IPS-15b (cell line): Measurements from ENCODE around the gene COG6.

Experiments used
- H3K27me3 ChIP-seq: one replicate; pipeline ENCODE4 v1.6.1; 2013; ENCODE audit warnings: low read length; ENCODE audit not compliant: control insufficient read depth, insufficient read depth
- H3K36me3 ChIP-seq: one replicate; pipeline ENCODE4 v1.6.1; 2013; ENCODE audit warnings: low read length; ENCODE audit not compliant: control insufficient read depth, insufficient read depth
- H3K4me1 ChIP-seq: one replicate; pipeline ENCODE4 v1.6.1; 2013; ENCODE audit warnings: mild to moderate bottlenecking, low read length; ENCODE audit not compliant: control insufficient read depth, insufficient read depth
- H3K4me3 ChIP-seq: one replicate; pipeline ENCODE4 v1.5.1; 2013; ENCODE audit warnings: low read depth, low read length
- H3K9ac ChIP-seq: one replicate; pipeline ENCODE4 v1.6.1; 2013; ENCODE audit warnings: low read depth, mild to moderate bottlenecking, low read length
- H3K9me3 ChIP-seq: one replicate; pipeline ENCODE4 v1.6.1; 2013; ENCODE audit warnings: mild to moderate bottlenecking, low read length; ENCODE audit not compliant: control insufficient read depth, insufficient read depth

Gene COG6

DNA sequence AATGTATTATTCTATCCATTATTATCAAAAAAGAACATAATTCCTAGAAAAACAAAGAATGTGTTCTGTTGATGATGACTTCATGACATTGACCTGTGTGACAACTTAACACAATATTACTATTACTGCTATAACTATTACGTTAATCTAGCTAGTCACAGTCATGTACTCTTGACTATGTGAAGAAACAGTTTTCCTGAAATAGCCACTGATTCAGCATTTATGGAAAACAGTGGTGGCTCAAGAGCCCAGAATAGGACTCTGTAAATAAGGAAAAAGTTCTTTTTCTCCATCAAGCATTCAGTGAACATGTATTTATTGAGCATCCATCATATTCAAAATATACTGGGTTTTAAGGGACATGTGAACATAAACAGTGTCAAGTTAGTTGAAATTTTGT lies 93.5 kb downstream of the COG6 start:
- no peaks in the 10 kb centered on the region for H3K4me1 ChIP-seq
- no peak overlapping the region for H3K9ac ChIP-seq
- no peaks in the 10 kb centered on the region for H3K36me3 ChIP-seq
- H3K4me3 ChIP-seq, result no peak overlapping the region
- H3K27me3 ChIP-seq, result no peaks in the 10 kb centered on the region
- H3K9me3 ChIP-seq, result no peaks in the 10 kb centered on the region

DNA sequence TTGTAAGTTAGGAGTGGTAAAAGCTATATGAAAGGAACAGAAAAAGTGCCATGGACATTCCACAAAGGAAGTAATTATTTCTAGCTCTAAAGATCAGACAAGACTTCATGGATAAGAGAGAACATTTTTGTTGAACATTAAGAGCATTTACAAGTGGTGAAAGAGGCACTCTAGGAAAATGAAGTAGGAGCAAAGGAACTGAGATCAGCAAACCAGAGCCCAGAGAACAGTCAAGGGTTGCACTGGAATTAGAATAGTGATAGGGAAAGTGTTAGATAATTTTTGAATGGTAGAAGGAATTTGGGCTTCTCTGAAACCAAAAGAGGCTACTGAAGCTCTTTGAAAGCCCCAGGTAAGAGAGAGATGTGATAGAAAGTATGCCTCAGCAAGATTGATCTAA lies 94.1 kb downstream of the COG6 start:
- no peaks in the 10 kb centered on the region for H3K36me3 ChIP-seq

DNA sequence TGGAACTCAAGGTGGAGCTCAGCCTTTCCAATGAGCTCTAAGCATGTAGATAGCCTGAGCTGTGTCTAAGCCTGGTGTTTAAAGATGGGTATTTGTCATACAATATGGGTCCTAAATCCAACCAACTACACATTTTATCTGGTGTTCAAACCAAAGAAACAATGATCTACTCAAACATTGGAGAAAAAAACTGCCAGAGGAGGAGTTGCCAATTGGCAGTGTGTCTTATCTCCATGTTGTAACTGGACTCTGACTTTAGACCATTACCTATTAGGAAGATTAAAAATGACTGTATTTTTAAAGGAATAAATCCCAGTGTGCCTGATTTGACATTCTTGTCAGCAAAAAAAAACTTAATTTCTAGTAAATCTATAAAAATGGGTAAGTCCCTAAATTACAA lies 96.3 kb downstream of the COG6 start:
- Histone ChIP-seq H3K36me3 (no peaks in the 10 kb centered on the region), H3K27me3 (no peaks in the 10 kb centered on the region), H3K4me3 (no peak overlapping the region), H3K9ac (no peak overlapping the region), H3K9me3 (no peaks in the 10 kb centered on the region), H3K4me1 (no peaks in the 10 kb centered on the region)

More for the DNA sequence above, 94.1 kb downstream of the COG6 start:
- Histone ChIP-seq H3K4me3 (no peak overlapping the region), H3K27me3 (no peaks in the 10 kb centered on the region), H3K9ac (no peak overlapping the region), H3K4me1 (no peaks in the 10 kb centered on the region), H3K9me3 (no peaks in the 10 kb centered on the region)

DNA sequence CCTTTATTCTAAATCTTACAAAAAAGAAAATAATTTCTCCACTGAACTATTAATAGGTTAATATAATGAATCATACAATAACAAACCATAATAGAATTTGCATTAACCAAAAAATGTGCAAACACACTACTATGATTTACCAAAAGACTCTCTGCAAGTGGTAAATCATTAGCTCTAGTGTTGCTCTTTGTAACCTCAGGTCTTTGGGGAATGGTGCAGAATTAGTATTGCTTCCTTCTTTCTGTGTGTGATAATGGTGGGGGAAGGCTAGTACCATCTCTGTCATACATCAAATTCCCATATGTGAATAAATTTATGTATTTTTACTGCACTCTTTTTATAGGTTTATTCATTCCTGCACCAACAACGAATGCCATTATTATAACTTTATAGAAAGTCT lies 105.1 kb downstream of the COG6 start:
- Histone ChIP-seq H3K4me1 (no peaks in the 10 kb centered on the region), H3K9me3 (no peaks in the 10 kb centered on the region), H3K36me3 (no peaks in the 10 kb centered on the region), H3K9ac (no peak overlapping the region), H3K4me3 (no peak overlapping the region), H3K27me3 (no peaks in the 10 kb centered on the region)

DNA sequence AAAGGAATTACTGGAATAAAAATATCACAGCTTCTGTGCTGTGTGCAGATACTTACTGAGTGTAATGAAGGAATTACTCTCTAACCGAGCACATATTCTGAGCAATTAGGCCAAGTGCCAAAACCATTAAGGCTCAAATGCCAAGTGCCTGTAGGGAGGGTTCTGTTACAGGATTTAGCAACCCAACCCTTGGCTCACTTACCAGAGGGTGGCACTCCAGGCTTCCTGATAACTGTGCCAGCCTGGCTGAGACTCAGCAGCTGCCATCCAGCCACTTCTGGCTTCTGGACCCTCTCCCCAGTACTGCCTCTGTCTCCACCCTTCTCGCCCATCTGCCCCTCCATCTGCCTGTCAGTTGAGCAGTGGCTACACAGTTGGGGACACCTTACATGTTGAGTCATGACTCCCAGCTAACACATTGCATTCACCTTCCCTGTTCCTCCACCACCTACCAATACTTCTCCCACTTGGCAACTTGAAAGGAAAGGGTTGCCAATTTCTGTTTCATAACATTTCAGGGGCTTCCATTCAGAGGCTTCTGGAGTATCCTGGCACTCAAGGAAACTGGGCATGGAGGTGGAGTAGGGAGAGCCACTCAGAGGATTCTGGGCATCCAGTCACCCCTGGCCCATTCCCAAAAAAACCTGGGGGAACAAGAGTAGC lies 110.5 kb downstream of the COG6 start:
- H3K9me3 ChIP-seq, result no peaks in the 10 kb centered on the region
- no peaks in the 10 kb centered on the region for H3K4me1 ChIP-seq
- no peaks in the 10 kb centered on the region for H3K36me3 ChIP-seq
- no peaks in the 10 kb centered on the region for H3K27me3 ChIP-seq
- no peak overlapping the region for H3K9ac ChIP-seq
- no peak overlapping the region for H3K4me3 ChIP-seq

DNA sequence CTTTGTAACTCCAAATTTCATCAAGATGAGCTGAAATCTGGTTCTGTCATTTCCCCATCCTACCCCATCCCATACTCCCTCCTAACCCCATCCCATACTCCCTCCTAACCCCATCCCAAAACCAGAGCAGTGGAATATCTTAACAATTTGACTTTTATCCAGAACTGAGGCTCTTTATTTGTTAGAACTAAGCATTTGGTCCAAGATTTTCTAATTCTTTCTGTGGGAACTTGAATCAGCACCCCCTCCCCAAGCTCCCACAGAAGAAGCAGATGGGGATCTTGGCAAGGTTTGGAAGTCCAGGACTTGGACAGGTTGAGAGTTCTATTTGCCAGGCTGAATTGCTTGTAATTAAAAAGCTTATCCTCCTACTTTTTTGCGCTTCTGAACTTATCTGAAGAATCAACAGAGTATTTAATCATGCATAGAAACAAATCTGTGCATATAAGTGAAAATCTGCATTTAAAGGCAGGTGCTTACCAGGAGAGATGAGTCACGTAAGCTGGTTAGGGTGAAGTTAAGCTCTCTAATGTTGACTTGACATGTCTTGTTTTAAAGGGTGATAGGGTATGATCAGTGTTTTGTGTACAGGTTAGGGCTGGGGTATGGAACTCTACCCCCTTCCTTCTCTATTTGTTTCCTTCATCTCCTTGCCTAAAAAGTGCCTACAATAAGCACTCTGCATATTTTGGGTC lies 111.1 kb downstream of the COG6 start:
- Histone ChIP-seq H3K4me3 (no peak overlapping the region), H3K9ac (no peak overlapping the region), H3K27me3 (no peaks in the 10 kb centered on the region), H3K36me3 (no peaks in the 10 kb centered on the region), H3K4me1 (no peaks in the 10 kb centered on the region), H3K9me3 (no peaks in the 10 kb centered on the region)

DNA sequence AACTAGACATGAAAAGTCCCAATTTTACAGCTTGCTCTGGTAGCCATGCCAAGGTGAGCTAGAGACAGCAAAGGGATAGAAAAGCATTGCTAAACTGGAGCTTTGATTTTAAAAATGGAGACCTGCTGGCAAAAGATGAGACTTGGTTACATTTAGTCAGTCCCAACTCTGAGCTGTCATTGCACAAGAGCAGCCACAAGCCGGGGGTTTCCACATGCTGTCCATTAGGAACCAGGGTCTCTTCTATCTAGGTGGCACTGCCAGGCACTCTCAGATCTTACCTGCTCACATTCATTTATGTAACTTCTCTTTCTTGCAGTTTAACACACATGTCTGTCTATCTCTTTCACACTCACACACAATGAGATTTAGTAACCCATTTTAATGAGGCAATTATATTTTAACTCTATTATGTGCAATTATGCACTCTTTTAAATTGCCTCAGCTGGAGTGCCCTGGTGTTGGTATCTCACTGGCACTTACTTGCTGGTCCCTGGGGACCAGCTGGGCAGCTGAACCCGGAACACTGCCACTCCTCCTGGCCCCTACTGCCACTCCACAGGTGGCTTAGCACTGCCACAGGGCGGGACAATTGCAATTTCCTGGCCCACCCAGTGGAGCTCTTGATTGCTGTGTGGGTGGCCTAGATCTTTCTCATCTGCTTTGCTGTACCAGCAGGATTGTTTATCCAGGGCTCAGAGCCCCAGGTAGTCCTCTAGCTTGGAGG lies 112.5 kb downstream of the COG6 start:
- Histone ChIP-seq H3K9me3 (no peaks in the 10 kb centered on the region), H3K4me3 (no peak overlapping the region), H3K9ac (no peak overlapping the region), H3K36me3 (no peaks in the 10 kb centered on the region), H3K27me3 (no peaks in the 10 kb centered on the region), H3K4me1 (no peaks in the 10 kb centered on the region)

DNA sequence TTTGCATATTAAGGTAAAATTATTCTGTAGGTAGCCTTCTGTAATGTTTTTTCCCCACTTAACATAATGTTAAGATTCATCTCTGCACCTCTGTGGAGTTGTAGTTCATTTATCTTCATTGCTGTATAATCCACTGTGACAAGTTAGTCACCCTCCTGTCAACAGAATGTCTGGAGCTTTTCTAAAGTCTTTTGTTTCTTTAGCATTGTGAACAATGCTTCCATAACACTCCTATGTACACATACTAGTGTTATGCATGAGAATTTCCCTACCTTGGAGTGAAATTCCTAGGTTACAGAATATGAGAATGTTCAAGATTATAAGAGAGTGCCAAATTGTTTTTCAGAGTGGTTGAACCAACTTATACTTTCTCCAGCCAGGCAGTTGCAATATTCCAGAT lies 113.5 kb downstream of the COG6 start:
- no peaks in the 10 kb centered on the region for H3K27me3 ChIP-seq
- H3K4me1 ChIP-seq, result no peaks in the 10 kb centered on the region
- no peaks in the 10 kb centered on the region for H3K36me3 ChIP-seq
- H3K4me3 ChIP-seq, result no peak overlapping the region
- H3K9me3 ChIP-seq, result no peaks in the 10 kb centered on the region
- no peak overlapping the region for H3K9ac ChIP-seq

DNA sequence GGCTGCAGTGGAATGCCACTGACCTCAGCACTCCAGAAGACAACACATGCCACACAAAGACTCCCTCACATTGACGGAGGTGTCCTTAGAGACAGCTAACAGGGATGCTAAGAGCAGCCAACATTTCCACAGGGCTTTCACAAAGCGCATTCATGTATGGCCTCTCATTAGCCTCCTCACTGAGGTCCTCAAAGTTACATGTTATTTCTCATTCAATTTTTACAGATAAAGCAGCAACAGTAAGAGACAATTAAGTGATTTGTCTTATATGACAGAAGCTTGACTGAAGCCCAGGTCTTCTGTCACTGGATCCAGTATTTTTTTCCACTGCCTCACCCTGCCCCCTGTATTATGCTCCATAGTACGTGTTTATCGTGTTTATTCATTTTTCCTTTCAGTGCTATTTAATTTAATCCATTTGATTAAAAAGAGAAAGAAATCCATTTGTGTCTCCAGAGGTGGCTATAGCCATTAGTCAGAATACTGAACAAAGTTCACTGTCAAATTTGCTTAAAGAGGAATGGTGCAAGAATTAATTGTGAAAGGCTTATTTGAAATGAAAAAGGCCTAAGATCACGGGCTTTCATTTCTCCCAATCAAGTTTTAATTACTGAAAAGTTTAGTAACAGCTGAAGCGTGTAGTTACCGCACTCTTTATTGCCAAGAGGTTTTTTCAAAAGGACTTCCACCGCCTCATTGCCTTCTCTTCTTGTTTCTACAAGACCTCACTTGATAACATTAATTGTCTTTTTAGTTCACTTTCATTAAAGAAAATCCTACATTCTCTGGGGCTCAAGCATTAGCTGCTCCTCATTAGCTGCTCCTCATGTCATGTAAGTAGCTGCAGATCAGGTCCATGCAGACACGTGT lies 115.0 kb downstream of the COG6 start:
- H3K9me3 ChIP-seq, result no peaks in the 10 kb centered on the region
- no peak overlapping the region for H3K9ac ChIP-seq
- H3K36me3 ChIP-seq, result no peaks in the 10 kb centered on the region
- H3K4me3 ChIP-seq, result no peak overlapping the region
- no peaks in the 10 kb centered on the region for H3K4me1 ChIP-seq
- no peaks in the 10 kb centered on the region for H3K27me3 ChIP-seq

DNA sequence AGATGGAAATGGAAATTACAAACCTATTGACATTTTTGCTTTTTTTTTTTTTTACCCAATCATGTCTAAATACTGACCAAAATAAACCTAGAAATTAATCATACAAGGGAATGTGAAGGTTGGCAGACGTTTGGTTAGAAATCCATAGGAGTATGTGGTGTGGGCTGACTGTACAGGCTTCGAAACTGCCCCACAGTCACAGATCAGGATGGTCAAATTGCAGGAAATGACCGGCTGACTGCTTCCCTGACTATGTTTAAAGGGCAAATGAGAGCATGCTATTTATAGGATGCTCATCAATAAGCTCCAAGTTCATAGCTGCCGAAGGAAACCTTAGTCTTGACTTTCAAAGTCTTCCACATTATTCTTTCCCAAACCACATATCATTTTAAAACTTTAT lies 118.4 kb downstream of the COG6 start:
- H3K36me3 ChIP-seq, result no peaks in the 10 kb centered on the region
- no peaks in the 10 kb centered on the region for H3K9me3 ChIP-seq
- H3K9ac ChIP-seq, result no peak overlapping the region
- peaks cover 6% of the 10 kb centered on the region for H3K4me1 ChIP-seq
- H3K27me3 ChIP-seq, result no peaks in the 10 kb centered on the region
- H3K4me3 ChIP-seq, result no peak overlapping the region

DNA sequence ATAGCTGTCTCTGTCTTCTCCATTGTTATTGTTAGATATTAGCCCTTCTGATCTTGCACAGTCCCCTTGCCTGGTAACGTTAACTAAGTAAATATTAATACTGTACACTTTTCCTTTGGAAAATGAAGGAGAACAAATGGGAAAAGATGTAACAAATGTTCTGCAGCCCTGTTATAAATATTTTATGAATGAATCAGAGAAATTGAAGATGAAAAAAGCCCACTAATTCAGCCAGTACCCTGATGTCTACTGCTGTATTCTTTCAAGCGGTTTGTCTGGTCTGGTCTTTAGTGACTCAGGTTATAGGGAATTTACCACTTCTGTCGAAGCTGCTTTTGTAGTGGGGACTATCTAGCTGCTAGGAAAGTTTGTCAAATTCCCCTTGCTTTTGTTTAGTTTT lies 121.0 kb downstream of the COG6 start:
- Histone ChIP-seq H3K27me3 (no peaks in the 10 kb centered on the region), H3K4me3 (no peak overlapping the region), H3K36me3 (no peaks in the 10 kb centered on the region), H3K4me1 (peaks cover 6% of the 10 kb centered on the region), H3K9me3 (no peaks in the 10 kb centered on the region), H3K9ac (no peak overlapping the region)
